ENCODE data around the gene FMN1.

DNA sequence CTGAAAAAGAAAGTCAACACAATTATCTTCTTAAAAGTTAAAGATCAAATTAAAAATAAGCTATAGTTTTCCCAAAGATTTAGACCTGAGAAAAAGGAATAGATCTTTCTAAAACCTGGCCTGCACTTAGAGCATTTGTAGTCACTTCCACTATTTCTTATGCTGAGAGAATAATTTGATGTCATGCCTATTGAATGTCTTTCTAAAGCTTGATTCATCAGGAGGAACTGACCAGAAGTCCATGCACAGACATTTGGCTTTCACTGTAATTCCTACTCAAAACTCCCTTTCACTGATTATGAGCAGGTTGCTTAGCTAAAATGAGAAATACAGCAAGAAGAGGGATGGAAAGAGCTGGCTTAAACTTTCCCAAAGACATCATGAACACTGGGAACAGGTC, 472.4 kb downstream of the FMN1 start:
- TF ChIP-seq GATA2 (IDR thresholded peaks at IDR 0.05; ENCODE audit: low read depth, low read length), result no peak
- TF ChIP-seq GATA3 (IDR thresholded peaks at IDR 0.05; ENCODE audit: low read depth, low read length), result no peak

All from SH-SY5Y (cell line).